HG03097 (cell line): ENCODE data around the gene UBP1.
"Not testable (repeated sequence)": the region's sequence is repeated elsewhere in the genome, so short reads cannot be mapped to it uniquely, and the experiment has no call there.

Source experiments
- ATAC-seq: cut with Tn5 transposase; IDR thresholded peaks from one replicate; pipeline ENCODE4 v1.9.1; 2021; ENCODE audit not compliant: unreplicated experiment, low FRiP score

The UBP1 gene, protein sequence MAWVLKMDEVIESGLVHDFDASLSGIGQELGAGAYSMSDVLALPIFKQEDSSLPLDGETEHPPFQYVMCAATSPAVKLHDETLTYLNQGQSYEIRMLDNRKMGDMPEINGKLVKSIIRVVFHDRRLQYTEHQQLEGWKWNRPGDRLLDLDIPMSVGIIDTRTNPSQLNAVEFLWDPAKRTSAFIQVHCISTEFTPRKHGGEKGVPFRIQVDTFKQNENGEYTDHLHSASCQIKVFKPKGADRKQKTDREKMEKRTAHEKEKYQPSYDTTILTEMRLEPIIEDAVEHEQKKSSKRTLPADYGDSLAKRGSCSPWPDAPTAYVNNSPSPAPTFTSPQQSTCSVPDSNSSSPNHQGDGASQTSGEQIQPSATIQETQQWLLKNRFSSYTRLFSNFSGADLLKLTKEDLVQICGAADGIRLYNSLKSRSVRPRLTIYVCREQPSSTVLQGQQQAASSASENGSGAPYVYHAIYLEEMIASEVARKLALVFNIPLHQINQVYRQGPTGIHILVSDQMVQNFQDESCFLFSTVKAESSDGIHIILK

DNA sequence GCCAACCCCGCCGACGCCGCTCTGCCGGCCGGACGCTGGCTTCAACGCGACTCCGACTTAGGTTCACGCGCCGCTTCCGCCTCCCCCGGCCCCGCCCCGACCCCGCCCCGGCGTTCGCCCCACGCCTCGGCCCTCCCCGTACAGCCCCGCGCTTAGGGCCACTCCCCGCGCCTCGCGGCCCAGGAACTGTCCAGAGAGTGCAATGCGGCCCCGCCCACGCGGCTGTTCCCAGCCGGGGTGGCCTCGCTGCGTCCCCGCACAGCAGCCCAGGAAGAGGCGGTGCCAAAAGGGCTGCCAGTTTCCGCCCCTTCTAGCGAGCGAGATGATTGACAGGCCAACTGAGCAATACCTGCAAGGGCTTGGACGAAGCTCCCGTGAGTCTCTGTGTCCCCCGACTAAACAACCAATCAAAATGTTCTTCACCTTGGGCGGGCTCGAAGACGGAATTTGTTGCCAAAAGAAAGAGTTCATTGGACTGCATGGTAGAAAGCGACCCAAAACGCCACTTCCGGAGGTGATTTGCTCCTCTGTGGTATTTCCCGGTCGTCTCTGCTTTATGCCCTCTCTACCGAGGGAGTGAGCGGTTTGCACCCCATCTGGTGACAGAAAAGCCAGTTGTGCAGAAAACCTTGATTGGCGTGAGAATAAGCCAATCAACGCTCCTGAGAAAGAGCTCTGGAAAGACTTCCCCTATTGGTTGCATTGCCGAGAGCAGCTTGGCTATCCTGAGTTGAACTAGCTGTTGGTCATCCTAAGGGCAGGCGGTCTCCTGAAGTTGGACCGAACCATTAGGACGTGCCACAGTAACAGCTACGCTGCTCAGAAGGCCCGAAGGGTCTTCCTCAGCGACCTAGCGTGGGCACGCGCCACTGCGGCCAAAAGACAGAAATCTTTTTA is at the start of gene UBP1:
Gene UBP1, minus strand, starts transcription at position 78 of the 897 bp plus-strand sequence. CDS start 557 bp downstream, outside the sequence.
- ATAC-seq = peak; percentile 84

DNA sequence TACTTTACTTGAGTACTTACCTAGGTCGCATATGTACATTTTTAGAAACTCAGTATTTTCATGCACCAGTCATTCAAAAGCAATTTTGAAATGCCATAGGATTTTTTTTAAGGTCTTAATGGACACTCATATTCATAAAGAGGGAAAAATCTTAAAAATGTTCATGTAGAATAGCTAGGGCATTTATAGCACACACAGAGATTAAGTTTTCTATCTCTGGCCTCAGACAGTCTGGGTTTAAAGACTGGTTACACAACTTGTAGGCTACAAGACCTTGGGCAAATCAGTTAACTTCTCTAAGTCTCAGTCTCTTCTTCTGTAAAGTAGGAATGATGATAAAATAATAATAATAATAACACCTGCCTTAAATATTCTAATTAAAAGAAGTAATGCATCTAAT is 48.5 kb upstream of the UBP1 start:
- no peak for ATAC-seq

DNA sequence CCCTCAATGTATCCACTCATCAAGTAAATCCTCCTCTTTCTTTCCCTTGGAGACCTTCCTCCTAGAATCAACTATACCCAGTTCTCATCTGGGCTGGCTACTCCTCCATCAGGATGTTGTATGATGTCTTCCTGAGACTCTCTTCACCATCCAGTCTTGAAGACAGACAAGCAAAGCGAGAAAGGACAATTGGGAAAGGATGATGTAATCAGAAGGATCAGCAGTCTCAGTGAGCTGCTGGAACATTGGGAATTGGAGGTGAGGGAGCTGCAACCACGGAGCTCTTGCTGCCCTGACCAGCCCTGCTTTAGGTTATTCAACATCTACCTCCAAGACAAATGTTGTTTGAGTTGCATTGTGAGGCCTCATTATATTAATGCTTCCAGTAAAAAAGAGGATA is 48.0 kb upstream of the UBP1 start:
- no peak for ATAC-seq

DNA sequence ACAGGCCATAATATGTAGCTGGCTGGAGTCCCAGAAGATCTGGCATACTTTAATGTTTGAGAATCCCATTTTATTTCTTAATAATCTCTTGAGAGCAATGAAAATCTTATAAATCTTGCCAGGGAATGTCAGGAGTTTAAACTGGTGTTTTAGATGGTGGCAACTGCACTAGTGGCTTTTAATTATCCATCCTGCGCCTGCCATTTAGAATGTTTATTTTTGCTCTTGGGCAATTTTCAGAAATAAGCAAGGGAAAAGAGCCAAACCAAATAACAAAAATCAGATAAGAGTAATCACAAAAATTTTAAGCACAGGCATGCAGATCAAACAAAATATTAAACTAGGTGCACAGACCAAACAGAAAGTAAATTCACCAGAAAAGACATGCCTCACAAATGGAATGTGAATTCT is 41.9 kb upstream of the UBP1 start:
- no peak for ATAC-seq

DNA sequence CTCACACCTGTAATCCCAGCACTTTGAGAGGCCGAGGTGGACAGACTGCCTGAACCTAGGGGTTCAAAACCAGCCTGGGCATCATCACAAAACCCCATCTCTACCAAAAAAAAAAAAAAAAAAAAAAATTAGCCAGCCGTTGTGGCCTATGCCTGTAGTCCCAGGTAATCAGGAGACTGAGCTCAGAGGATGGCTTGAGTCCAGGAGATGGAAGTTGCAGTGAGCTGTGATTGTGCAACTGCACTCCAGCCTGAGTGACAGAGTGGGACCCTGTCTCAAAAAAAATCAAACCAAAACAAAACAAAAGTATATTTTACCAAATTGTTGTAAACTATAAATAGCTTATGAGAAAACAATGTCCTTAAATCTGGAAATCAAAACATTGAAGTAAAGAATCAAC is 34.7 kb upstream of the UBP1 start:
- ATAC-seq = no peak

DNA sequence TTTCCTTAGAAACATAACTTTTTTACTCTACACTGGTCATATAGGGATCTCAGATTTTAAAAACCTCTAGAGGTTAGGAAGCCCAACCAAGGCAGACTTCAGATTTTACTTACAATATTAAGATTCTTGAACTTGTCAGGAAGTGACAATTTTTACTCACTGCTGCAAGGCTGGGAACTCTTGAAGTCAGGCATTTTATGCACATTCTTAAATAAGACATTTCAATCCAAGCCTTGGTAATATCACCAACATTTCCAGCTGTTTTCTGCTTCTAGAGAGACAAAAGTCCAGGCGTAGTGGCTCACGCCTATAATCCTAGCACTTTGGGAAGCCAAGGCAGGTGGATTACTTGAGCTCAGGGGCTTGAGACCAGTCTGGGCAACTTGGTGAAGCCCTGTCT is 33.6 kb upstream of the UBP1 start:
- ATAC-seq = no peak

DNA sequence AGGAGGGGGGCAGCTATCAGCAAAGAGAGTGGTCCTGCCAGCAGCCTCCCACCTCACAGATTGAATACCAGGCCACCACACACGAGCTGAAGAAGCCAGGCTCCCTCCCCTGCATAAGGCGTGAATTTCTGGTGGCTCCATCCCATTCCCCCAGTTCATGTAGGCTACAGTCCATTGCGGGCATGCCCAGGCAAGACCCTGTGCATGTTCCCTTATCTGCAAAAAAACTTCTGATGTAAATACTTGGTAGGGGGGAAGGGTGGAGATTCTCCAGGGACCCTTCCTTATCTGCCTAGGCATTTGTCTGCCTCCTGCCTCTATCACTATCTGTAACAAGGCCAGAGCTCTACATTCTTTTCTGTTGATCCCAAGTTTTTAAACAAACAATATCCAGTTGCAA is 27.6 kb upstream of the UBP1 start:
- no peak for ATAC-seq

DNA sequence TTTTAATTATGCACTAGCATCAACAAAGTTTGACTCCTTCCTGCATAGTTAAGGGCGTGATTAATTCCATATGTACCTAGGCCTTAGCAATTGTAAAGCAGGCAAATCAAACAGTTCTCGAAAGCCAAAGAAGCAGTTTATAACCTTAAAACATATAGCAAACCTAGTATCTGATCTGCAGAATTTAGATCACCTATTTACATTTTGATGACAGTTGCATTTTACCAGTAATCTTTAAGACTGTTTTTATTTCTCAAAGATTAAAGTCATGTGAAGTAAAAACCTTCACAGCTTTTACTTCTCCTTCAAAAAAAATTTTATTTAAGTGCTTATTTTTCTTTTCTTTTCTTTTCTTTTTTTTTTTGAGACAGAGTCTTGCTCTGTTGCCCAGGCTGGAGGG is 20.9 kb upstream of the UBP1 start:
- ATAC-seq = no peak

DNA sequence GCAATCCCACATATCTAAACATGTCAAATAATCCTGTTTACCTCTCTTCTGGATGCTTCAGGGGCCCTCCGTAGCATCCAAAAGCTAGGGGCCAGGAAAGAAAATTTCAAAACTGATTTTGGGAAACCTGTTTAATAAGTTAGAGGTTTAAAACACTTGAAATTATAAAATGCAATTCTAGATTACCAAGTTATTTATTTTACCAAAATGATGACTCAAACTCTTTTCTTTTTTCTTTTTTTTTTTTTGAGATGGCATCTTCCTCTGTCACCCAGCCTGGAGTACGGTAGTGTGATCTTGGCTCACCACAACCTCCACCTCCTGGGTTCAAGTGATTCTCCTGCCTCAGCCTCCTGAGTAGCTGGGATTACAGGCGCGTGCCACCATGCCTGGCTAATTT is 19.4 kb upstream of the UBP1 start:
- ATAC-seq = not testable (repeated sequence)

DNA sequence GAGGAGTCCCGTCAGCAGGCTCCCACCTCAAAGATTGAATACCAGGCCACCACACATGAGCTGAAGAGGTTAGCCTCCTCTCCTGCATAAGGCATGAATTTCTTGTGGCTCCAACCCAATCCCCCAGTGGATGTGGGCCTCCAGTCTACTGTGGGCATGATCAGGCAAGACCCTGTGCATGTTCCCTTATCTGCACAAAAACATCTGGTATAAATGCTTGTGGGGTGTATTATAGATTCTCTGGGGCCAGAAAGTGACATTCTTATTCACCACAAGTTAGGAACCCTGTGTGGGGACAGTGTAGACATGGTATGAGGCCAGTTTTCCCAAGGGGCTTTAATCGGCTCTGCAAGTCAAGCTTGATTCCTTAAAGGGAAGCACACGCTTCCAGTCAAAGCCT is 18.2 kb upstream of the UBP1 start:
- no peak for ATAC-seq

DNA sequence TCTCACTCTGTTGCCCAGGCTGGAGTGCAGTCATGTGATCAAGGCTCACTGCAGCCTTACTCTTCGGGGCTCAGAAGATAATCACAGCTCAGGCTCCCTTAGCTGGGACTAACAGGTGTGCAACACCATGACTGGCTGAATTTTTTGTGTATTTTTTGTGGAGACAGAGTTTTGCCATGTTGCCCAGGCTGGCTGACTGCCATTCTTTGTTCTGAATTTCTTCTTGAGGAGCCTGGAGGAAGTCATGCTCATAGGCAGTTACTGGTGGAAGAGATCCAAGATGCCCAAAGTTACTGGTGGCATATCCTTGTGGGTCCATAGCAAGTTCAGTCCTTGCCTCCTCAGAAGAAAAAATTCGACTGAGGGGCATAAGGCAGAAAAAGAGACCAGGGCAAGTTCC is 16.6 kb upstream of the UBP1 start:
- no peak for ATAC-seq

DNA sequence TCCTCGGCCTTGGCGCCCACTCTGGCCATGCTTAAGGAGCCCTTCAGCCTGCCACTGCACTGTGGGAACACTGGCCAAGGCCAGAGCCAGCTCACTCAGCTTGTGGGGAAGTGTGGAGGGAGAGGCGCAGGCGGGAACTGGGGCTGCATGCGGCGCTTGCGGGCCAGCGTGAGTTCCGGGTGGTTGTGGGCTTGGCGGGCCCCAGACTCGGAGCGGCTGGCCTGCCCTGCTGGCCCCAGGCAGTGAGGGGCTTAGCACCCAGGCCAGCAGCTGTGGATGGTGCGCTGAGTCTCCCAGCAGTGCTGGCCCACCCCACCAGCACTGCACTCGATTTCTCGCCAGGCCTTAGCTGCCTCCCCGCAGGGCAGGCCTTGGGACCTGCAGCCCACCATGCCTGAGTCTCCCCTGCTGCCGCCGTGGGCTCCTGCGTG is 13.1 kb upstream of the UBP1 start:
- no peak for ATAC-seq

DNA sequence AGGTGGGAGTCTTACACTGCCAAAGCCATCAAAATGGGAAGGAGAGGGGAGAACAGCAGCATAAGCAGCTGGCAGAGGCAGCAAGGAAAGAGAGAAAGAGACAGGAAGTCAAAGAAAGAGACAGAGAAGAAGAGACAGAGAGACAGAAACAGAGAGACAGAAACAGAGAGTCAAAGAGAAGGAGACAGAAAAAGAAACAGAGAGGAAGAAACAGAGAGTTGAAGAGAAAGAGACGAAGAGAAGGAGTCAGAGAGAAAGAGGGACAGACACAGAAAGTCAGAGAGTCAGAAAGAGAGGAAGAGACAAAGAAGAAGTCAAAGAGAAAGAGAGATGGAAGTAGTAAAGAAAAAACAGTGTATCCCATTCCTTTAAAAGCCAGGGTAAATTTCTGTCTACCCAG is 11.8 kb upstream of the UBP1 start:
- ATAC-seq = not testable (repeated sequence)

DNA sequence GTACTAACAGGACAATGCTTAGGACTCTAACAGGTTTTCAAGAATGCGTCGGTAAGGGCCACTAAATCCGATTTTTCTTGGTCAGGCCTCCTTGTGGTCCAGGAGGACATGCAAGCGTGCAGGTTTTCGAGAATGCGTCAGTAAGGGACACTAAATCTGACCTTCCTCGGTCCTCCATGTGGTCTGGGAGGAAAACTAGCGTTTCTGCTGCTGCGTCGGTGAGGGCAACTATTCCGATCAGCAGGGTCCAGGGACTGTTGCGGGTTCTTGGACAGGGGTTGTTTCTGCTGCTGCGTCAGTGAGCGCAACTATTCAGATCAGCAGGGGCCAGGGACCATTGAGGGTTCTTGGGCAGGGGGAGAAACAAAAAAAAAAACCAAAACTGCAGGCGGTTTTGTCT is 7.8 kb upstream of the UBP1 start:
- no peak for ATAC-seq

DNA sequence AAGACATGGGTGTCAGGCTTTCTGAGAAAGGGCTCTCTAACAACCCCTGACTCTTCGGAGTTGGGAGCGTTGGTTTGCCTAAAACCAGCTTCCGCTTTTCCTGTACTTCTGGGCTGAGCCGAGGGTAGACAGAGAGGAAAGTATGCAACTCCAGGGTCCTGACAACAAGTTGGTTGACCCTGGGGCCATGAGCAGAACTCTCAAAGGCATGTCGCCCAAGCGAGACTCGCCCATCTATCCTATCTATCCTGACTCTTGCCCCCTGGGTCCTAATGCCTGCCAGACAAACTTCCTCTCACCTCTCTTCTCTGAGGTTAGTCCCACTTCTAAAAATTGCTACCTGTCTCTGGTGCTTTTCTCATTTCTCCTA is 7.0 kb upstream of the UBP1 start:
- not testable (repeated sequence) for ATAC-seq

DNA sequence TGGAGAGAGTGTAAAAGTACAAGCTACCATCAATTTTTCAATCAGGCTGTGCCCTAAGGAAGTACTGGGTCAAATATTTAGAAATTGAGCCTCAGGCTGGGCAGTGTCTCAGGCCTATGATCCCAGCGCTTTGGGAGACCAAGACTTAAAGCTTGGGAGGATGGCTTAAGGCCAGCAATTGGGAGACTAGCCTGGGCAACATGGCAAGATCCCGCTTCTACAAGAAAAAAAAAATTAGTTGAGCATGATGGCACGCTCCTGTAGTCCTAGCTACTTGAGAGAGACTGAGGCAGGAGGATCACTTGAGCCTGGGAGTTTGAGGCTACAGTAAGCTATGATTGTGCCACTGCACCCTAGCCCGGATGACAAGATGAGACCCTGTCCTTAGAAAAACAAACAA is 2.0 kb upstream of the UBP1 start:
- ATAC-seq = no peak

DNA sequence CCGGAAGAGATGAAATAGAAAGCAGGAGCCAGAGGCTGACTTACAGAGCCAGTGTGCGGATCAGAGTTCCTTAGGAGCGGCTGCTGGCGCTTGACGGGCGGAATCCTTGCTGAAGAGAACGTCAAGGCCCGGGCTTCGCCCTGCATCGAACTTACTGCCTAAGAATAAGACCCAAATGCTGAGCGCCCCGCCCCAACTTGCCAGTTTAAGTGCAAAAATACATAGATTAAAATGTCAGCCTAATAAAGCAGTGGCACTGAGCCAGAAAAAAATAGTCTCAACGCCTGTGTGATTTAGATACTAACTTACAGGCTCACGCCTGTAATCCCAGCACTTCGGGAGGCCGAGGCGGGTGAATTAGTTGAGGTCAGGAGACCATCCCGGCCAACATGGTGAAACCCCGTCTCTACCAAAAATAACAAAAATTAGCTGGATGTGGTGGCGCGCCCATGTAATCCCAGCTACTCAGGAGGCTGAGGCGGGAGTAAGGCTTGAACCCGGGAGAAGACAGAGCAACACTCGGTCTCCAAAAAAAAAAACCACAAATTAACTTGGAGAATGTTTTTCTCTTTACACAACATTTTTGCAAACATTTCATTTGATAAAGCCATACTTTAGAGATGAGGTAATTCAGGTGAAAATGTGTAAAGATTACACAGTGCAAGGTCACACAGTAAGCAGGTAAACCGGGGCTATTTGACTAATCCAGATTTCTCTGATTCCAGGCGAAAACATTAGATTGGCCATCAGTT is 1.2 kb upstream of the UBP1 start:
- ATAC-seq = peak; percentile 4

DNA sequence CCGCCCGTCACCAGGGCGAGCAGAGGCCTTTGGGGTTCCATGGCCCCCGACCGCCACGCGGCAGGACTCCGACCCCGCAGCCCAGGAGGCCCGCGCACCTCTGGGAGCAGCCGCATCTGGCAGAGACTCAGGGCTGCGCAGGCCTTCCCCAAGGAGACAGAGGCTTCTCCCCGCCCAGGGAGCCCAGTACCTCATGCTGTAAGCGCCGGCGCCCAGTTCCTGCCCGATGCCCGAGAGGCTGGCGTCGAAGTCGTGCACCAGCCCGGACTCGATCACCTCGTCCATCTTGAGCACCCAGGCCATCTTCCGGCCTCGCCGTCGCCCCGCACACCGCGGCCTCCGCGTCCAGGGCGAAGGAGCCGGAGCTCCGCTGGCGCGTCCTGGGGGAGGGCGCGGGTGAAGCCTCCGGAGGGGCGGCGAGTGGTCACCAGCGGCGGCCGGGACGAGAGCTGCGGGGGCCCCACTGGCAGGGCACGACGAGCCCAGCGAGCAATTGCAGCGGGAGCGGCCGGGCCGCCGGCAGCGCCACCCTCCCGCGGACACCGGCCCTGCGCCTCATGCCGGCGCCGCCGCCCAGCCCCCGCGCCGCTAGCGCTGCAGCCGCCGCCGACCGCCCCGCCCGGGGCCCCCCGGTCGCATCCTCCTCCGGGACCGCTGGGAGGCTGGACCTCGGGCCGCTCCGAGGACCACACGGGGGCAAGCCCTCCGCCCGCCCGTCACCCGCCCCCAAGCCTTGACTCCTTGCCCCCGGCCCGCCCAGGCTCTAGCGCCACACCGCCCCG is 468 bp downstream of the UBP1 start:
- ATAC-seq = peak; percentile 16

DNA sequence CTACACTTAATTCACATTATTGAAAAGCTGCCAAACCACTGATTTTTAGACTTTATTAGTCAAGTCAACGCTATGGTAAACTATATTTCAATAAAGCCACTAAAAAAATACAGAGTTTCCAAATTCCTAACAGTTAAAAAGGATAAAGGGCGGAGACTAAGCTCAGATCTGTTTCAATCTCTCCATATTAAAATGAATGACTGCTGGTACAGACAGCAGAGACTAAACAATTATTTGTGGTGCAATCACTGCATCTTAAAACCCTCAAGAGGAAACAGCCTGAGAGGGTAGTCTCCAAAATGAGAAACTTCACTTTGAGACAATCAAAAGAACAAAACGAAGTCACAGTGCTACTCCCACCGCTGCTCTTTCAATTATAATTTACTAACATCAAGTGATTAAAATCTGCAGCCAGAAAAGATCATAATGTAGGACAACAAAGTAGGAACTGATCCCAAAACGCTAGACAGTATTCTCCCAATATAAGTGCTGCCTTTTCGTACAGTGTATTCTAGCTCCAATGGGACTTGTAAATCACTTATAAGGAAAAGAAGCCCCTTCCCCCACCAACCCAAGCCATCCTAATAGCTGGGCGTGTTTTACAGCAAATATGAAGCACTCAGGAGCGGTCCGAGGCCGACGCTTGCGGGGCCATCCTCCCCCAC is 1.2 kb downstream of the UBP1 start:
- ATAC-seq = no peak

DNA sequence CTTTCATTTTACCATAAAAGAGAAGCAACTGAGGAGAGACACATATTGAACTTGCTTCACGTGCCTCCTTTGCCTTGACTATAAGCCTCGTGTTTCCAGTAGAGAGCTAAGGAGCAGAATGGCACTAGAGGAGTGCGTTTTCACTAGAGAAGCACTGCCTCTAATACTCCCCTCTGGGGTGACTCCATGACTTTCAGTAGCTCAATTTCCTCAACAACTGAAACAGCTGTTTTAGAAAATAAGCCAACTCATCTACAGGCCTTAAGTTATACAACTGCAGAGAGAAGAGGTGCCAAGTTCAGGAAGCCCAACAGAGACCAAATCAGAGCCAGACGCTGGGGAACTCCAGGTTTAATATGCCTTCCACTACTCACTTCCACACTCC is 1.9 kb downstream of the UBP1 start:
- no peak for ATAC-seq
